CD4-positive, alpha-beta T cell (primary cell): ENCODE data around the gene PUSL1. TPM values are rescaled to one million over a fixed set of nuclear protein-coding genes. Genes with fewer than 3 reads are reported as not detected.
A peak's percentile ranks its signal among the peaks of the same experiment; 100 is the strongest.

Experiments
- ATAC-seq: fragments of 200-7000 bp; cut with Tn5 transposase; one replicate; pipeline ENCODE4 v1.10.0; 2022; ENCODE audit warnings: mild to moderate bottlenecking; ENCODE audit not compliant: poor library complexity
- CTCF ChIA-PET: fragments of 350-600 bp; sonication (Branson Sonifier 250); formaldehyde crosslinking; loops from one replicate; lab custom pipeline; 2021; ENCODE audit warnings: antibody characterized with exemption, inconsistent platforms; lab: Charles Lee
- POLR2A ChIA-PET: fragments of 350-600 bp; sonication (Branson Sonifier 250); formaldehyde crosslinking; loops from one replicate; lab custom pipeline; 2021; ENCODE audit warnings: antibody characterized with exemption, inconsistent platforms; lab: Charles Lee
- DNase-seq, 14 experiments: peaks; one replicate each; pipeline ENCODE4 v3.0.0-alpha.2; 2013 to 2020; ENCODE audit warnings: mixed read lengths in 2 of 14
- H3K27ac ChIP-seq, 2 donors: one replicate each; pipeline versions ENCODE4 v1.5.1 to v1.7.0; 2013; ENCODE audit warnings: low read length in 2 of 2, low read depth in 1 of 2, mild to moderate bottlenecking in 1 of 2
- H3K27me3 ChIP-seq, 2 experiments: 1 replicate in 1 of 2; 2 replicates in 1 of 2; pipeline versions ENCODE4 v1.6.1 to v1.7.0; 2013; ENCODE audit warnings: low read length in 2 of 2, control low read depth in 1 of 2, mild to moderate bottlenecking in 1 of 2, moderate library complexity in 1 of 2; ENCODE audit not compliant: insufficient read depth in 2 of 2, control insufficient read depth in 1 of 2
- H3K36me3 ChIP-seq: one replicate; pipeline ENCODE4 v1.6.1; 2013; ENCODE audit warnings: low read length, control low read depth; ENCODE audit not compliant: insufficient read depth
- H3K4me1 ChIP-seq: one replicate; pipeline ENCODE4 v1.6.1; 2013; ENCODE audit warnings: low read length, control low read depth; ENCODE audit not compliant: insufficient read depth
- H3K4me3 ChIP-seq: one replicate; pipeline ENCODE4 v1.5.1; 2013; ENCODE audit warnings: mild to moderate bottlenecking, low read length, moderate library complexity
- H3K9me3 ChIP-seq, 2 experiments: 1 replicate in 1 of 2; 2 replicates in 1 of 2; pipeline versions ENCODE4 v1.6.1 to v1.7.0; 2013; ENCODE audit warnings: low read length in 2 of 2, mild to moderate bottlenecking in 2 of 2, control low read depth in 1 of 2, moderate library complexity in 1 of 2; ENCODE audit not compliant: control insufficient read depth in 1 of 2, insufficient read depth in 1 of 2
- H3K27ac Mint-ChIP-seq: one replicate; pipeline ENCODE4 v1.8.0; 2020; ENCODE audit warnings: mixed read lengths
- H3K27me3 Mint-ChIP-seq: one replicate; pipeline ENCODE4 v1.8.0; 2021; ENCODE audit warnings: mixed read lengths
- H3K36me3 Mint-ChIP-seq: one replicate; pipeline ENCODE4 v1.8.0; 2021; ENCODE audit warnings: low read depth, mixed read lengths
- H3K4me1 Mint-ChIP-seq: one replicate; pipeline ENCODE4 v1.8.0; 2021; ENCODE audit warnings: low read depth, mixed read lengths
- H3K4me3 Mint-ChIP-seq: one replicate; pipeline ENCODE4 v1.8.0; 2020; ENCODE audit warnings: mild to moderate bottlenecking, mixed read lengths
- H3K9me3 Mint-ChIP-seq: one replicate; pipeline ENCODE4 v1.8.0; 2020; ENCODE audit warnings: mixed read lengths
- CTCF ChIP-seq: fragments of 200-600 bp; IDR thresholded peaks from one replicate; pipeline ENCODE4 v1.8.0; 2022; ENCODE audit warnings: antibody characterized with exemption, mild to moderate bottlenecking
- intact Hi-C, 2 experiments: fragments of 100-400 bp; cut with DNase I in 1 of 2; cut with micrococcal nuclease in 1 of 2; formaldehyde crosslinking; loops; one replicate each; pipeline versions ENCODE4 v1.15.1 to v1.9.0; 2023 to 2025; cut with DNase I, micrococcal nuclease
- total RNA-seq, 174 experiments: library from RNA in 2 of 174; stranded (reverse) in 2 of 174; gene quantifications; one replicate each; pipeline ENCODE4 v1.2.3 and lab custom pipeline; 2021 to 2026

Gene PUSL1
- total RNA-seq, 2 experiments from 2014 or later = 18.1 to 19.2 TPM

DNA sequence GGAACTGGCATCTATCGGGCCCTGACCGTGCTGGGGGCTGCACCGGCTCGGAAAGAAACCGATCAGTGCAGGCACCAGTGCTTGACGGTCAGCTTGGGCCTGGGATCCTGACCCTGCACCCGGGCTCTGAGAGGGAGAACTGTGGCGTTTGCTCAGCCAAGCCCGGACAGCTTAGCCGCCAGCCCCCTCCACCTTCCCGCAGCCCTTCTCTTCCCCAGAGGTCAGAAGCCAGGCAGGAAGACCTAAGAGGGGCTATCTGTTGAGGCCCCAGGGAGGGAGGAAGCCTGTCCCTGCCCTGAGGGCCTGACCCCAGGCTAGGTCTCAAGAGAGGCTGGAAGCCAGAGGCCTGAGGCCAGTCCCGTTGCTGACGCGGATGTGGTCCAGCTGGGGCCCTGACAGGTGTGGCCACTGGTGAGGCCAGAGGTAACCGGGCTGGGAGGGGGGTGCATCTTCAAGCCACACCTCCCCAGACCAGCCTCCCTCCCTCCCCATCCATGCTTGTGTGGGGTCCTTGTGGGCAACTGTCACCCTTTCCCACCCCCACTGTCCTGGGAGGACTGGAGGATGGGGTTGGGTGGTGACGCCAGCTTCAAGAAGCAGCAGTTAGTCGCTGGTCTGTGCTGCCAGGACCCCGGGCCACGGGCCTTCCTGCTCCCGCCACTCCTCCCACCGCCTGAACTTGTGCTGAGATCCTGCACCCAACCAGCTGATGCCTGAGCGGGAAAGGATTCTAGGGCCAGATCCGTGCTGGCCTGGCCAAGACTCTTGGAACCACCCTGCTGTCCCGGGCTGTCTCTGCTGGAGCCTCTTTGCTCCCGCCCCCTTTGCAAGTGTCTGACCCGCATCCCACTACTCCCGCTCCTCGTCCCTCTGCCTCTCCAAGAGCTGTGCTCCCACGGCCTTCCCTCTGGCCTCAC lies 43.4 kb downstream of the PUSL1 start:
- POLR2A ChIA-PET = interaction anchor here (1.2 to 1.4 kb wide), 2 partner anchors 20 to 23 kb away, joined by 4 read pairs; partner anchors contain the start of gene AURKAIP1
- CTCF ChIA-PET = no interaction called here
- Histone ChIP-seq H3K27ac (no peak overlapping the region), H3K4me3 (no peak overlapping the region), H3K36me3 (no peaks in the 10 kb centered on the region), H3K9me3 (peaks cover 0 to 18% of the 10 kb centered on the region in 2 experiments), H3K27me3 (peaks cover 15 to 32% of the 10 kb centered on the region in 2 experiments), H3K4me1 (peaks cover 47% of the 10 kb centered on the region)
- no peak for TF ChIP-seq CTCF
- Mint-ChIP-seq H3K27ac (peak overlapping the region; percentile 48), H3K36me3 (no peaks in the 10 kb centered on the region), H3K4me3 (peak overlapping the region; percentile 80), H3K9me3 (no peaks in the 10 kb centered on the region), H3K27me3 (peaks cover 21% of the 10 kb centered on the region), H3K4me1 (peaks cover 34% of the 10 kb centered on the region)
- ATAC-seq (no peak), DNase-seq (no peak)
- intact Hi-C loops = no loop called here

- no peaks in the 10 kb centered on the region for H3K9me3 Mint-ChIP-seq
- Histone ChIP-seq H3K27me3 (peaks cover 22 to 39% of the 10 kb centered on the region in 2 experiments), H3K4me1 (peaks cover 37% of the 10 kb centered on the region), H3K9me3 (peaks cover 0 to 22% of the 10 kb centered on the region in 2 experiments), H3K36me3 (no peaks in the 10 kb centered on the region), H3K4me3 (no peak overlapping the region), H3K27ac (no peak overlapping the region)
- peaks cover 30% of the 10 kb centered on the region for H3K27me3 Mint-ChIP-seq
- ChIA-PET CTCF (interaction anchor here (2.0 kb wide), 1 partner anchor 18 kb away, joined by 9 read pairs; no protein-coding TSS in a partner anchor), POLR2A (interaction anchor here (0.6 to 1.2 kb wide), 2 partner anchors 19 to 113 kb away, joined by 3 to 4 read pairs; no protein-coding TSS in a partner anchor)
- H3K4me3 Mint-ChIP-seq = peak overlapping the region; percentile 80
- ATAC-seq = no peak
- no peak for TF ChIP-seq CTCF
- no peaks in the 10 kb centered on the region for H3K36me3 Mint-ChIP-seq
- H3K4me1 Mint-ChIP-seq = peaks cover 23% of the 10 kb centered on the region
- intact Hi-C loops = no loop called here
- DNase-seq = no peak
- H3K27ac Mint-ChIP-seq = peak overlapping the region; percentile 48
Measured at GRCh38 chr1:1352786-1353388, 44.5 kb downstream of the PUSL1 start.

GRCh38 chr1:1353389-1354151 lies 45.2 kb downstream of the PUSL1 start:
- DNase-seq (no peak), ATAC-seq (no peak)
- intact Hi-C loops = loop anchor here in 1 of 2 experiments (2.0 kb wide), 1 partner anchor 17 kb away; no protein-coding TSS in a partner anchor
- no peaks in the 10 kb centered on the region for H3K36me3 ChIP-seq
- Mint-ChIP-seq H3K27ac (no peak overlapping the region), H3K9me3 (no peaks in the 10 kb centered on the region), H3K36me3 (no peaks in the 10 kb centered on the region), H3K4me1 (peaks cover 20% of the 10 kb centered on the region), H3K4me3 (peak overlapping the region; percentile 80), H3K27me3 (peaks cover 35% of the 10 kb centered on the region)
- ChIA-PET CTCF (interaction anchor here (2.0 kb wide), 1 partner anchor 18 kb away, joined by 9 read pairs; no protein-coding TSS in a partner anchor), POLR2A (interaction anchor here (1.0 to 2.3 kb wide), 2 partner anchors 12 to 18 kb away, joined by 3 to 12 read pairs; no protein-coding TSS in a partner anchor)
- H3K27me3 ChIP-seq = peaks cover 26 to 45% of the 10 kb centered on the region in 2 experiments
- no peak overlapping the region for H3K4me3 ChIP-seq
- H3K9me3 ChIP-seq = peaks cover 0 to 29% of the 10 kb centered on the region in 2 experiments
- no peak overlapping the region for H3K27ac ChIP-seq
- H3K4me1 ChIP-seq = peaks cover 38% of the 10 kb centered on the region
- TF ChIP-seq CTCF = no peak
